ENCODE results near the gene BBS9. TPM values are rescaled to one million over a fixed set of nuclear protein-coding genes. Genes with fewer than 3 reads are reported as not detected.

Gene BBS9
- total and polyA plus RNA-seq, 2 donors (not counting 3 experiments of a cell fraction or from before 2014, with no cell fraction given) = 5.7 to 17.4 TPM

DNA sequence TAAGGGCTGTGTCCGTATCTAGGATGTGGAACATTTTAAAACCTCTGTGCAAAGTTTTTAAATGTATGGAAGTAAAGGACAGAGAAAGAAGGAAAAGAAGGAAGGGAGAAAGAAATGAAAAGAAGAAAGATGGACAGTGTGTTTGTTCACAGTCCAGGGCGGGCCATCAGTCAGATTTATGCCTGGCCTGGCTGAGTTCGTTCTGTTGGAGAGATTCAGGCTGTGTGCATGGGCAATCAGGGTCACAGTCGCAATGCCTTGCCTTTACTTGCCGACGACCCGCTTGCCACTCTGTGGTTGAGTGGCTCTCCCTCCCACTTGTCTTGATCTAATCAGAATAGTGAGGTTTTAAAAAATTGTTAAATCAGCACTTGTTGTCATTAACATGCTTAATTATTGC is 406.6 kb downstream of the BBS9 start:
- FAIRE-seq (no peak), DNase-seq (ENCODE audit: low read depth, low spot score) (no peak)
- no peak overlapping the region for H3K4me3 ChIP-seq (replicated peaks in 1 of 3; ENCODE audit: insufficient read depth in 1 of 3, low read depth in 1 of 3, low read length in 3 of 3)
- H3K36me3 ChIP-seq (ENCODE audit: control insufficient read depth in 2 of 2, extremely low read depth in 1 of 2, insufficient read depth in 2 of 2, low read length in 2 of 2) = no peaks in the 10 kb centered on the region
- CTCF ChIA-PET = no interaction called here
- no TSS peak for BruUV-seq (replicated peaks)
- H4K20me1 ChIP-seq (replicated peaks; ENCODE audit: control insufficient read depth, extremely low read depth, insufficient read depth, low read length) = no peaks in the 10 kb centered on the region
- H3K9ac ChIP-seq (replicated peaks; ENCODE audit: extremely low read depth, insufficient read depth, low read length) = no peak overlapping the region
- no peak overlapping the region for H3K27ac ChIP-seq (ENCODE audit: insufficient read depth, low read depth, low read length)
- no peaks in the 10 kb centered on the region for H3K79me2 ChIP-seq (ENCODE audit: control insufficient read depth, insufficient read depth, low read length)
- POLR2A ChIA-PET = no interaction called here
- no peak for TF ChIP-seq EZH2 (IDR thresholded peaks at IDR 0.05; ENCODE audit: borderline replicate concordance, low read depth, low read length, severe bottlenecking)
- no peak for TF ChIP-seq FOS (IDR thresholded peaks at IDR 0.05; ENCODE audit: borderline replicate concordance, insufficient read depth, low read length)
- no peak for TF ChIP-seq POLR2A (IDR thresholded peaks at IDR 0.05; ENCODE audit: low read depth, low read length)
- no peak for TF ChIP-seq POLR2AphosphoS5 (IDR thresholded peaks at IDR 0.05; ENCODE audit: insufficient read depth, low read depth, low read length)
- TF ChIP-seq, protein P1, sequence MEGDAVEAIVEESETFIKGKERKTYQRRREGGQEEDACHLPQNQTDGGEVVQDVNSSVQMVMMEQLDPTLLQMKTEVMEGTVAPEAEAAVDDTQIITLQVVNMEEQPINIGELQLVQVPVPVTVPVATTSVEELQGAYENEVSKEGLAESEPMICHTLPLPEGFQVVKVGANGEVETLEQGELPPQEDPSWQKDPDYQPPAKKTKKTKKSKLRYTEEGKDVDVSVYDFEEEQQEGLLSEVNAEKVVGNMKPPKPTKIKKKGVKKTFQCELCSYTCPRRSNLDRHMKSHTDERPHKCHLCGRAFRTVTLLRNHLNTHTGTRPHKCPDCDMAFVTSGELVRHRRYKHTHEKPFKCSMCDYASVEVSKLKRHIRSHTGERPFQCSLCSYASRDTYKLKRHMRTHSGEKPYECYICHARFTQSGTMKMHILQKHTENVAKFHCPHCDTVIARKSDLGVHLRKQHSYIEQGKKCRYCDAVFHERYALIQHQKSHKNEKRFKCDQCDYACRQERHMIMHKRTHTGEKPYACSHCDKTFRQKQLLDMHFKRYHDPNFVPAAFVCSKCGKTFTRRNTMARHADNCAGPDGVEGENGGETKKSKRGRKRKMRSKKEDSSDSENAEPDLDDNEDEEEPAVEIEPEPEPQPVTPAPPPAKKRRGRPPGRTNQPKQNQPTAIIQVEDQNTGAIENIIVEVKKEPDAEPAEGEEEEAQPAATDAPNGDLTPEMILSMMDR (IDR thresholded peaks at IDR 0.05; ENCODE audit: extremely low read depth in 1 of 2, insufficient read depth in 1 of 2, low read depth in 1 of 2, low read length in 2 of 2) = no peak
- no peak for TF ChIP-seq MAX (IDR thresholded peaks at IDR 0.05; ENCODE audit: insufficient read depth, insufficient read length)
- no peak for TF ChIP-seq JUN (IDR thresholded peaks at IDR 0.05; ENCODE audit: borderline replicate concordance, insufficient read depth, insufficient read length, low read depth)
- TF ChIP-seq MYC (IDR thresholded peaks at IDR 0.05; ENCODE audit: low read depth, low read length) = no peak
- TF ChIP-seq GATA2 (IDR thresholded peaks at IDR 0.05; ENCODE audit: insufficient read depth, insufficient read length, low read depth, low read length) = no peak
- no peaks in the 10 kb centered on the region for H3K4me1 ChIP-seq (ENCODE audit: control insufficient read depth, extremely low read depth, insufficient read depth, low read length)
- no peaks in the 10 kb centered on the region for H3K9me3 ChIP-seq (replicated peaks; ENCODE audit: control insufficient read depth, insufficient read depth, low read length)
- dilution Hi-C loops (cut with MboI; ENCODE audit: extremely low pct_ligation_motif_present, low sequenced_read_pairs) (no loop called here), intact Hi-C loops (cut with micrococcal nuclease) (no loop called here)
- H3K9me1 ChIP-seq (replicated peaks; ENCODE audit: control insufficient read depth, extremely low read depth, insufficient read depth, low read length) = no peaks in the 10 kb centered on the region
- no peak overlapping the region for H2AFZ ChIP-seq (ENCODE audit: low read depth, low read length)
- no peak overlapping the region for H3K4me2 ChIP-seq (ENCODE audit: insufficient read depth, low read length)
- no peaks in the 10 kb centered on the region for H3K27me3 ChIP-seq (ENCODE audit: control insufficient read depth in 2 of 2, insufficient read depth in 2 of 2, low read length in 2 of 2)

Data from endothelial cell of umbilical vein (primary cell).